Measurements from ENCODE around the gene VGLL4. TPM values are rescaled to one million over a fixed set of nuclear protein-coding genes. Genes with fewer than 3 reads are reported as not detected.

The VGLL4 gene
- polyA plus RNA-seq, 1 donor (not counting 4 experiments of a cell fraction or from before 2014, with no cell fraction given), result 32.6 TPM

GRCh38 chr3:11548721-11549131 is 95.0 kb downstream of the VGLL4 start:
- DNase-seq (ENCODE audit: low read depth, low spot score) (no peak), FAIRE-seq (no peak)
- H3K27ac ChIP-seq (ENCODE audit: control insufficient read depth, insufficient read depth, low read length), result no peak overlapping the region

DNA sequence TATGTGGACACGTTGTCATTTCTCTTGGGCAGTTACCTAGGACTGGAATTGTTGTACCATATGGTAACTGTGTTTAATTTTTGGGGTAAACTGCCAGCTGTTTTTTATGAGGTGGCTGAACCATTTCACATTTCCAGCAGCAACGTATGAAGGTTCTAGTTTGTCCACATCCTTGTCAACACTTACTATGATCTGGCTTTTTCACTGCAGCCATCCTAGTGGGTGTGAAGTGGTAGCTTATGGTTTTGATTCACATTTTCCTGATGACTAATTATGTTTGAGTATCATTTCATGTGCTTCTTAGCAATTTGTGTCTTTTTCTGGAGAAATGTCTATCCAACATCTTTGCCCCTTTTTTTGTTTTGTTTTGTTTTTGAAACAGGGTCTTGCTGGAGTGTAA is 96.2 kb downstream of the VGLL4 start:
- no peak for TF ChIP-seq EZH2 (IDR thresholded peaks at IDR 0.05; ENCODE audit: low read length)
- TF ChIP-seq, protein P1, sequence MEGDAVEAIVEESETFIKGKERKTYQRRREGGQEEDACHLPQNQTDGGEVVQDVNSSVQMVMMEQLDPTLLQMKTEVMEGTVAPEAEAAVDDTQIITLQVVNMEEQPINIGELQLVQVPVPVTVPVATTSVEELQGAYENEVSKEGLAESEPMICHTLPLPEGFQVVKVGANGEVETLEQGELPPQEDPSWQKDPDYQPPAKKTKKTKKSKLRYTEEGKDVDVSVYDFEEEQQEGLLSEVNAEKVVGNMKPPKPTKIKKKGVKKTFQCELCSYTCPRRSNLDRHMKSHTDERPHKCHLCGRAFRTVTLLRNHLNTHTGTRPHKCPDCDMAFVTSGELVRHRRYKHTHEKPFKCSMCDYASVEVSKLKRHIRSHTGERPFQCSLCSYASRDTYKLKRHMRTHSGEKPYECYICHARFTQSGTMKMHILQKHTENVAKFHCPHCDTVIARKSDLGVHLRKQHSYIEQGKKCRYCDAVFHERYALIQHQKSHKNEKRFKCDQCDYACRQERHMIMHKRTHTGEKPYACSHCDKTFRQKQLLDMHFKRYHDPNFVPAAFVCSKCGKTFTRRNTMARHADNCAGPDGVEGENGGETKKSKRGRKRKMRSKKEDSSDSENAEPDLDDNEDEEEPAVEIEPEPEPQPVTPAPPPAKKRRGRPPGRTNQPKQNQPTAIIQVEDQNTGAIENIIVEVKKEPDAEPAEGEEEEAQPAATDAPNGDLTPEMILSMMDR (optimal IDR thresholded peaks at IDR 0.05 in 1 of 3, IDR thresholded peaks at IDR 0.05 in 1 of 3, conservative IDR thresholded peaks at IDR 0.05 in 1 of 3; ENCODE audit: extremely low read depth in 1 of 3, insufficient read depth in 2 of 3, low read length in 3 of 3), result no peak
- H4K20me1 ChIP-seq (ENCODE audit: control insufficient read depth, extremely low read depth, insufficient read depth, low read length), result no peaks in the 10 kb centered on the region
- no peaks in the 10 kb centered on the region for H3K27me3 ChIP-seq (ENCODE audit: control insufficient read depth, extremely low read depth, insufficient read depth, low read length)
- no peak overlapping the region for H3K4me3 ChIP-seq (ENCODE audit: control insufficient read depth in 2 of 3, extremely low read depth in 1 of 3, insufficient read depth in 2 of 3, low read depth in 1 of 3, low read length in 3 of 3)
- H3K79me2 ChIP-seq (ENCODE audit: control insufficient read depth, insufficient read depth, low read length), result no peaks in the 10 kb centered on the region
- dilution Hi-C loops (cut with MboI; ENCODE audit: extremely low pct_ligation_motif_present, low sequenced_read_pairs), result no loop called here
- H3K27ac ChIP-seq (ENCODE audit: control insufficient read depth, insufficient read depth, low read length), result no peak overlapping the region
- peaks cover 3% of the 10 kb centered on the region for H3K4me1 ChIP-seq (ENCODE audit: control insufficient read depth, extremely low read depth, insufficient read depth, low read length)
- H3K9ac ChIP-seq (ENCODE audit: control insufficient read depth, extremely low read depth, insufficient read depth, low read length), result no peak overlapping the region
- H2AFZ ChIP-seq (ENCODE audit: control insufficient read depth, low read length), result no peak overlapping the region
- no peaks in the 10 kb centered on the region for H3K9me1 ChIP-seq (ENCODE audit: control insufficient read depth, extremely low read depth, insufficient read depth, low read length)
- DNase-seq (ENCODE audit: low read depth, low spot score), result no peak
- H3K4me2 ChIP-seq (ENCODE audit: control insufficient read depth, extremely low read depth, insufficient read depth, low read depth, low read length), result no peak overlapping the region
- no peaks in the 10 kb centered on the region for H3K36me3 ChIP-seq (ENCODE audit: control insufficient read depth in 2 of 2, extremely low read depth in 1 of 2, insufficient read depth in 2 of 2, low read length in 2 of 2)
- no peak for FAIRE-seq
- no peaks in the 10 kb centered on the region for H3K9me3 ChIP-seq (ENCODE audit: control insufficient read depth, low read depth, low read length)

More at GRCh38 chr3:11548721-11549131, 95.0 kb downstream of the VGLL4 start:
- Histone ChIP-seq H3K27me3 (ENCODE audit: control insufficient read depth, extremely low read depth, insufficient read depth, low read length) (no peaks in the 10 kb centered on the region), H3K4me2 (ENCODE audit: control insufficient read depth, extremely low read depth, insufficient read depth, low read depth, low read length) (no peak overlapping the region), H3K36me3 (ENCODE audit: control insufficient read depth in 2 of 2, extremely low read depth in 1 of 2, insufficient read depth in 2 of 2, low read length in 2 of 2) (peaks cover 0 to 3% of the 10 kb centered on the region in 2 experiments), H2AFZ (ENCODE audit: control insufficient read depth, low read length) (no peak overlapping the region), H4K20me1 (ENCODE audit: control insufficient read depth, extremely low read depth, insufficient read depth, low read length) (no peaks in the 10 kb centered on the region), H3K9ac (ENCODE audit: control insufficient read depth, extremely low read depth, insufficient read depth, low read length) (no peak overlapping the region), H3K9me1 (ENCODE audit: control insufficient read depth, extremely low read depth, insufficient read depth, low read length) (no peaks in the 10 kb centered on the region), H3K4me1 (ENCODE audit: control insufficient read depth, extremely low read depth, insufficient read depth, low read length) (peaks cover 3% of the 10 kb centered on the region), H3K79me2 (ENCODE audit: control insufficient read depth, insufficient read depth, low read length) (no peaks in the 10 kb centered on the region), H3K9me3 (ENCODE audit: control insufficient read depth, low read depth, low read length) (no peaks in the 10 kb centered on the region), H3K4me3 (ENCODE audit: control insufficient read depth in 2 of 3, extremely low read depth in 1 of 3, insufficient read depth in 2 of 3, low read depth in 1 of 3, low read length in 3 of 3) (no peak overlapping the region)
- TF ChIP-seq, protein P1 (optimal IDR thresholded peaks at IDR 0.05 in 1 of 3, IDR thresholded peaks at IDR 0.05 in 1 of 3, conservative IDR thresholded peaks at IDR 0.05 in 1 of 3; ENCODE audit: extremely low read depth in 1 of 3, insufficient read depth in 2 of 3, low read length in 3 of 3), result no peak
- no peak for TF ChIP-seq EZH2 (IDR thresholded peaks at IDR 0.05; ENCODE audit: low read length)
- dilution Hi-C loops (cut with MboI; ENCODE audit: extremely low pct_ligation_motif_present, low sequenced_read_pairs), result no loop called here

Data from keratinocyte (primary cell).